ENCODE results near the gene PPFIBP2.

DNA sequence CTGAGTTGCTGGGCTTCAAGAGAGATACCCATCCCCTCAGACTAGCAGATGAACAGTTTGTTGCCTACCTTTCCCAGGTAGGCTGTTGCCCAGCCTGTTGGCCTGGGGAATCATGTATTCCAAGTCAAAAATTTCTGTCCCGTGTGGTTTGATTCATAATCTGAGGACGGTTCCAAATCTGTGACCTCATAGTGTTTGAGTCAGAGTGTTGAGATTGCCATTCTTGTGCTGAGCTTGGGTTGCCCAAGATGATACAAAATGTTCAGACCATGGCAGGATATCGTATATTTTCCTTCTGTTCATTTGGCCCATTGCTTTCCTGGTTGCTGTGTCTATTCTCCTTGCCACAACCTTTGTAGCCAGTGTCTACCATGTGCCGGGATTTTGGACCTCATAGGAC, 95.2 kb downstream of the PPFIBP2 start:
- TF ChIP-seq ZNF248 (tag by site-specific recombination; IDR thresholded peaks at IDR 0.05) (no peak), SP3 (tag by site-specific recombination; IDR thresholded peaks at IDR 0.05) (no peak), CTCF (tag by site-specific recombination; IDR thresholded peaks at IDR 0.05) (no peak), ZNF23 (tag by site-specific recombination; IDR thresholded peaks at IDR 0.05; ENCODE audit: borderline replicate concordance) (no peak), ZFP69B (tag by site-specific recombination; IDR thresholded peaks at IDR 0.05) (no peak), REPIN1 (tag by site-specific recombination; IDR thresholded peaks at IDR 0.05; ENCODE audit: low read depth) (no peak), ZBTB11 (tag by site-specific recombination; conservative IDR thresholded peaks at IDR 0.05; ENCODE audit: low read depth) (no peak), ZNF133 (tag by site-specific recombination; IDR thresholded peaks at IDR 0.05) (no peak), MEIS1 (CRISPR knock-in tag; IDR thresholded peaks at IDR 0.05; ENCODE audit: borderline replicate concordance) (no peak)
- TF ChIP-seq, protein P1, sequence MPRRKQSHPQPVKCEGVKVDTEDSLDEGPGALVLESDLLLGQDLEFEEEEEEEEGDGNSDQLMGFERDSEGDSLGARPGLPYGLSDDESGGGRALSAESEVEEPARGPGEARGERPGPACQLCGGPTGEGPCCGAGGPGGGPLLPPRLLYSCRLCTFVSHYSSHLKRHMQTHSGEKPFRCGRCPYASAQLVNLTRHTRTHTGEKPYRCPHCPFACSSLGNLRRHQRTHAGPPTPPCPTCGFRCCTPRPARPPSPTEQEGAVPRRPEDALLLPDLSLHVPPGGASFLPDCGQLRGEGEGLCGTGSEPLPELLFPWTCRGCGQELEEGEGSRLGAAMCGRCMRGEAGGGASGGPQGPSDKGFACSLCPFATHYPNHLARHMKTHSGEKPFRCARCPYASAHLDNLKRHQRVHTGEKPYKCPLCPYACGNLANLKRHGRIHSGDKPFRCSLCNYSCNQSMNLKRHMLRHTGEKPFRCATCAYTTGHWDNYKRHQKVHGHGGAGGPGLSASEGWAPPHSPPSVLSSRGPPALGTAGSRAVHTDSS (tag by site-specific recombination; IDR thresholded peaks at IDR 0.05), result no peak
- TF ChIP-seq, protein P2, sequence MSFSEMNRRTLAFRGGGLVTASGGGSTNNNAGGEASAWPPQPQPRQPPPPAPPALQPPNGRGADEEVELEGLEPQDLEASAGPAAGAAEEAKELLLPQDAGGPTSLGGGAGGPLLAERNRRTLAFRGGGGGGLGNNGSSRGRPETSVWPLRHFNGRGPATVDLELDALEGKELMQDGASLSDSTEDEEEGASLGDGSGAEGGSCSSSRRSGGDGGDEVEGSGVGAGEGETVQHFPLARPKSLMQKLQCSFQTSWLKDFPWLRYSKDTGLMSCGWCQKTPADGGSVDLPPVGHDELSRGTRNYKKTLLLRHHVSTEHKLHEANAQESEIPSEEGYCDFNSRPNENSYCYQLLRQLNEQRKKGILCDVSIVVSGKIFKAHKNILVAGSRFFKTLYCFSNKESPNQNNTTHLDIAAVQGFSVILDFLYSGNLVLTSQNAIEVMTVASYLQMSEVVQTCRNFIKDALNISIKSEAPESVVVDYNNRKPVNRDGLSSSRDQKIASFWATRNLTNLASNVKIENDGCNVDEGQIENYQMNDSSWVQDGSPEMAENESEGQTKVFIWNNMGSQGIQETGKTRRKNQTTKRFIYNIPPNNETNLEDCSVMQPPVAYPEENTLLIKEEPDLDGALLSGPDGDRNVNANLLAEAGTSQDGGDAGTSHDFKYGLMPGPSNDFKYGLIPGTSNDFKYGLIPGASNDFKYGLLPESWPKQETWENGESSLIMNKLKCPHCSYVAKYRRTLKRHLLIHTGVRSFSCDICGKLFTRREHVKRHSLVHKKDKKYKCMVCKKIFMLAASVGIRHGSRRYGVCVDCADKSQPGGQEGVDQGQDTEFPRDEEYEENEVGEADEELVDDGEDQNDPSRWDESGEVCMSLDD (tag by site-specific recombination; IDR thresholded peaks at IDR 0.05), result no peak
- TF ChIP-seq, protein P3, sequence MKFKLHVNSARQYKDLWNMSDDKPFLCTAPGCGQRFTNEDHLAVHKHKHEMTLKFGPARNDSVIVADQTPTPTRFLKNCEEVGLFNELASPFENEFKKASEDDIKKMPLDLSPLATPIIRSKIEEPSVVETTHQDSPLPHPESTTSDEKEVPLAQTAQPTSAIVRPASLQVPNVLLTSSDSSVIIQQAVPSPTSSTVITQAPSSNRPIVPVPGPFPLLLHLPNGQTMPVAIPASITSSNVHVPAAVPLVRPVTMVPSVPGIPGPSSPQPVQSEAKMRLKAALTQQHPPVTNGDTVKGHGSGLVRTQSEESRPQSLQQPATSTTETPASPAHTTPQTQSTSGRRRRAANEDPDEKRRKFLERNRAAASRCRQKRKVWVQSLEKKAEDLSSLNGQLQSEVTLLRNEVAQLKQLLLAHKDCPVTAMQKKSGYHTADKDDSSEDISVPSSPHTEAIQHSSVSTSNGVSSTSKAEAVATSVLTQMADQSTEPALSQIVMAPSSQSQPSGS (tag by site-specific recombination; IDR thresholded peaks at IDR 0.05; ENCODE audit: low read depth), result no peak

Measured in HEK293 (cell line).